Smooth muscle cell (in vitro differentiated cells): ENCODE results near the gene PPP1R36. TPM values are rescaled to one million over a fixed set of nuclear protein-coding genes. Genes with fewer than 3 reads are reported as not detected.
"Not testable (repeated sequence)": the region's sequence is repeated elsewhere in the genome, so short reads cannot be mapped to it uniquely, and the experiment has no call there.

Source experiments
- DNase-seq: peaks from one replicate; lab custom pipeline; 2025; ENCODE audit not compliant: unreplicated experiment; lab: John Stamatoyannopoulos, UW
- H2AFZ ChIP-seq: fragments of 200-600 bp; sonication (generic); 2 replicates; pipeline ENCODE4 v1.6.0; 2016; ENCODE audit warnings: antibody characterized with exemption, low read depth, mild to moderate bottlenecking
- H3F3A ChIP-seq: fragments of 200-600 bp; sonication (generic); 2 replicates; pipeline ENCODE4 v1.6.0; 2017; ENCODE audit warnings: antibody characterized with exemption, low read depth
- H3K27ac ChIP-seq: fragments of 200-600 bp; sonication (generic); 2 replicates; pipeline ENCODE4 v1.5.1; 2016; ENCODE audit warnings: low read depth, mild to moderate bottlenecking
- H3K27me3 ChIP-seq: fragments of 200-600 bp; sonication (generic); 2 replicates; pipeline ENCODE4 v1.6.1; 2016; ENCODE audit warnings: low read depth, mild to moderate bottlenecking
- H3K36me3 ChIP-seq: fragments of 200-600 bp; sonication (generic); 2 replicates; pipeline ENCODE4 v1.5.1; 2016; ENCODE audit warnings: low read depth
- H3K4me1 ChIP-seq: fragments of 200-600 bp; sonication (generic); 2 replicates; pipeline ENCODE4 v1.5.1; 2016; ENCODE audit warnings: low read depth
- H3K4me2 ChIP-seq: fragments of 200-600 bp; sonication (generic); 2 replicates; pipeline ENCODE4 v1.6.0; 2016; ENCODE audit warnings: mild to moderate bottlenecking
- H3K4me3 ChIP-seq: fragments of 200-600 bp; sonication (generic); 2 replicates; pipeline ENCODE4 v1.5.1; 2016; ENCODE audit warnings: mild to moderate bottlenecking
- H3K79me2 ChIP-seq: fragments of 200-600 bp; sonication (generic); 2 replicates; pipeline ENCODE4 v1.6.0; 2016; ENCODE audit warnings: low read depth, mild to moderate bottlenecking
- H3K9ac ChIP-seq: fragments of 200-600 bp; sonication (generic); 2 replicates; pipeline ENCODE4 v1.6.0; 2016; ENCODE audit warnings: low read depth
- H3K9me3 ChIP-seq: fragments of 200-600 bp; sonication (generic); replicated peaks from 2 replicates; pipeline ENCODE4 v1.5.1; 2016; ENCODE audit warnings: low read depth
- H4K20me1 ChIP-seq: fragments of 200-600 bp; sonication (generic); 2 replicates; pipeline ENCODE4 v1.6.0; 2016; ENCODE audit warnings: low read depth
- WGBS: methylation state at CpG from one replicate; pipeline ENCODE4 v1.1.7; 2016; ENCODE audit warnings: low lambda C conversion rate; 5-methylcytosine and 5-hydroxymethylcytosine counted together
- polyA plus RNA-seq: library from polyadenylated mRNA; unstranded; fragments of >200 nt; fragmentation: Nextera tagmentation; extraction: Ambion mirVana; gene quantifications from 2 replicates; pipeline ENCODE4 v1.2.1, GENCODE V29; 2016
- total RNA-seq: library from RNA; depleted of rRNA; stranded (reverse); fragments of >200 nt; gene quantifications from 2 replicates; pipeline ENCODE4 v1.2.3, GENCODE V29; 2014
- TF ChIP-seq, protein P1 (sequence below): fragments of 200-600 bp; sonication (generic); IDR thresholded peaks from 2 replicates; pipeline ENCODE4 v1.5.1; 2017; ENCODE audit warnings: borderline replicate concordance, mild to moderate bottlenecking, antibody characterized with exemption; ENCODE audit not compliant: insufficient read depth, poor library complexity, severe bottlenecking

The PPP1R36 gene
- total and polyA plus RNA-seq, 2 experiments from 2014 or later, result 1.9 to 2.2 TPM

GRCh38 chr14:64510825-64511671 is 38.7 kb upstream of the PPP1R36 start:
- no peak for DNase-seq
- Histone ChIP-seq H3K36me3 (no peaks in the 10 kb centered on the region), H3F3A (peaks cover 9% of the 10 kb centered on the region), H3K27me3 (no peaks in the 10 kb centered on the region), H4K20me1 (peaks cover 100% of the 10 kb centered on the region), H2AFZ (no peak overlapping the region), H3K4me1 (peaks cover 29% of the 10 kb centered on the region), H3K79me2 (peaks cover 100% of the 10 kb centered on the region), H3K9me3 (no peaks in the 10 kb centered on the region), H3K27ac (peak overlapping the region; percentile 100), H3K9ac (no peak overlapping the region), H3K4me2 (peak overlapping the region; percentile 61), H3K4me3 (no peak overlapping the region)
- WGBS, result 26% methylated on average over 4 of the region's 4 CpGs
- TF ChIP-seq, protein P1, sequence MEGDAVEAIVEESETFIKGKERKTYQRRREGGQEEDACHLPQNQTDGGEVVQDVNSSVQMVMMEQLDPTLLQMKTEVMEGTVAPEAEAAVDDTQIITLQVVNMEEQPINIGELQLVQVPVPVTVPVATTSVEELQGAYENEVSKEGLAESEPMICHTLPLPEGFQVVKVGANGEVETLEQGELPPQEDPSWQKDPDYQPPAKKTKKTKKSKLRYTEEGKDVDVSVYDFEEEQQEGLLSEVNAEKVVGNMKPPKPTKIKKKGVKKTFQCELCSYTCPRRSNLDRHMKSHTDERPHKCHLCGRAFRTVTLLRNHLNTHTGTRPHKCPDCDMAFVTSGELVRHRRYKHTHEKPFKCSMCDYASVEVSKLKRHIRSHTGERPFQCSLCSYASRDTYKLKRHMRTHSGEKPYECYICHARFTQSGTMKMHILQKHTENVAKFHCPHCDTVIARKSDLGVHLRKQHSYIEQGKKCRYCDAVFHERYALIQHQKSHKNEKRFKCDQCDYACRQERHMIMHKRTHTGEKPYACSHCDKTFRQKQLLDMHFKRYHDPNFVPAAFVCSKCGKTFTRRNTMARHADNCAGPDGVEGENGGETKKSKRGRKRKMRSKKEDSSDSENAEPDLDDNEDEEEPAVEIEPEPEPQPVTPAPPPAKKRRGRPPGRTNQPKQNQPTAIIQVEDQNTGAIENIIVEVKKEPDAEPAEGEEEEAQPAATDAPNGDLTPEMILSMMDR, result peak; percentile 93

- H3K4me3 ChIP-seq, result no peak overlapping the region
- peaks cover 100% of the 10 kb centered on the region for H4K20me1 ChIP-seq
- H3K9me3 ChIP-seq, result no peaks in the 10 kb centered on the region
- TF ChIP-seq, protein P1, result no peak
- DNase-seq, result no peak
- H3K36me3 ChIP-seq, result no peaks in the 10 kb centered on the region
- H3K27ac ChIP-seq, result no peak overlapping the region
- peaks cover 100% of the 10 kb centered on the region for H3K79me2 ChIP-seq
- 92% methylated on average over 2 of the region's 2 CpGs for WGBS
- no peak overlapping the region for H2AFZ ChIP-seq
- no peak overlapping the region for H3K9ac ChIP-seq
- no peak overlapping the region for H3K4me2 ChIP-seq
- peaks cover 11% of the 10 kb centered on the region for H3F3A ChIP-seq
- H3K27me3 ChIP-seq, result no peaks in the 10 kb centered on the region
- H3K4me1 ChIP-seq, result peaks cover 11% of the 10 kb centered on the region
Observed at GRCh38 chr14:64513271-64513670, 36.5 kb upstream of the PPP1R36 start.

- Histone ChIP-seq H4K20me1 (peaks cover 99% of the 10 kb centered on the region), H3K9ac (no peak overlapping the region), H3K27ac (peak overlapping the region; percentile 33), H3K27me3 (no peaks in the 10 kb centered on the region), H3K4me3 (no peak overlapping the region), H3K36me3 (no peaks in the 10 kb centered on the region), H3K4me1 (no peaks in the 10 kb centered on the region), H3K4me2 (peak overlapping the region; percentile 6), H3K79me2 (peaks cover 100% of the 10 kb centered on the region), H3K9me3 (no peaks in the 10 kb centered on the region), H2AFZ (no peak overlapping the region), H3F3A (peaks cover 8% of the 10 kb centered on the region)
- DNase-seq, result no peak
- WGBS, result 71% methylated on average over 1 of the region's 1 CpG
- TF ChIP-seq, protein P1, result no peak
Observed at GRCh38 chr14:64515053-64515452, 34.7 kb upstream of the PPP1R36 start.

GRCh38 chr14:64516969-64517368 is 32.8 kb upstream of the PPP1R36 start:
- Histone ChIP-seq H3K4me3 (no peak overlapping the region), H3K4me1 (no peaks in the 10 kb centered on the region), H3K27ac (peak overlapping the region; percentile 21), H4K20me1 (peaks cover 99% of the 10 kb centered on the region), H3K9me3 (no peaks in the 10 kb centered on the region), H3F3A (peaks cover 24% of the 10 kb centered on the region), H2AFZ (no peak overlapping the region), H3K9ac (no peak overlapping the region), H3K79me2 (peaks cover 100% of the 10 kb centered on the region), H3K36me3 (no peaks in the 10 kb centered on the region), H3K4me2 (no peak overlapping the region), H3K27me3 (no peaks in the 10 kb centered on the region)
- 97% methylated on average over 1 of the region's 1 CpG for WGBS
- TF ChIP-seq, protein P1, result no peak
- no peak for DNase-seq

- H3K9me3 ChIP-seq, H3K36me3 ChIP-seq, H3K4me3 ChIP-seq, DNase-seq, H3K4me2 ChIP-seq, H3K27ac ChIP-seq, H3K4me1 ChIP-seq, H3K9ac ChIP-seq, H2AFZ ChIP-seq, H3K27me3 ChIP-seq: not testable (repeated sequence)
- peaks cover 99% of the 10 kb centered on the region for H3K79me2 ChIP-seq
- peaks cover 99% of the 10 kb centered on the region for H4K20me1 ChIP-seq
- WGBS, result 95% methylated on average over 6 of the region's 6 CpGs
- H3F3A ChIP-seq, result peaks cover 31% of the 10 kb centered on the region
Observed at GRCh38 chr14:64517667-64518066, 32.1 kb upstream of the PPP1R36 start.
